ENCODE results near the gene NR1D1. TPM values are rescaled to one million over a fixed set of nuclear protein-coding genes. Genes with fewer than 3 reads are reported as not detected.

Gene NR1D1
- total and polyA plus RNA-seq, 2 donors from 2014 or later: 7.1 to 30.8 TPM

DNA sequence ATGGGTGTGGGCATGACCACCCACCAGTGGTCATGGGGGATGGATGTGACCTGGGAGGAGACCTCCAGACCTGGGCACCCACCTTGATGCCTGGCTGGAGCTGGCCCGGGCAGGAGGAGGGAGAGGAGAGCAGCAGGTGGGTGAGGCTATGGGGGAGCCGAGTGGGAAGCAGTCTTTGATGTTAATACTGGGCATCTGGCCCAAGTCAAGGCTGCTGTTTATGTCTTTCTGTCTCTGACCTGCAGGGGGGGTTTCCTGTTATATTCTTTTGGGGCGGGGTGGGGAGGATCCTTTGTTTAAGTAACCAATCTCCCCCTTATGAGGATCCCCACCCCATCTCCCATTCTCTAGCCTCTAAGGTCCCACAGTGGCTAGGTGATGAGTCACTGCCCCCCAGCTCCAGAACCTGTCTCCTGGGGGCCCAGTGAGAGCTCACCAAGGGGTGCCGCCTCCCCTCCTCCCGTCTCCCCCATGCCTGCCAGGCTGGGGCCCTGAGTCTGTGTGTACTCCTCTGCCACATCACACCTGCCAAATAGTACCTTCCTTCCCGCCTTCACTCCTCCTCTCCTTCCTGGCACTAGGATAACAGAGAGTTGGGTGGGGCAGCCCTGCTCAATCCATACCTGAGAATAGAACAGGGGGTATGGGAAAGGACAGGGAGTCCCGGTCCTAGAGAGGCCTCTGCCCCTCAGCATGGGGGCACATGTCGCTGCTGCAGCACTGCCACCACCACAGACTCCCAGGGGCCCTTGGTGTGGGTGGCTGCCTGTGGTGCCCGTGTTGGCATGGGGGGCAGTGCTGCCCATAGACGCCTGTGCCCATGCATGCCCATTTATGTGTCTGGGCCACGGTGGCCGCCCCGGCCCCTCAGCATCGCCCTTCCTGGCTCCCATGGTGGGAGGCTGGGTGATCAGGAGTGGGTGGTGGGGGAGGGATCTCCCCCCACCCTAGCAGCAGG lies 30.4 kb downstream of the NR1D1 start:
- no peaks in the 10 kb centered on the region for H3K27me3 ChIP-seq (ENCODE audit: control insufficient read depth, insufficient read depth, low read length)
- peak overlapping the region; percentile 93 to 97 for H3K27ac ChIP-seq (ENCODE audit: low read depth in 2 of 2, low read length in 2 of 2)
- no peak for FAIRE-seq
- H3K4me1 ChIP-seq (ENCODE audit: control insufficient read depth in 2 of 3, insufficient read depth in 2 of 3, low read depth in 1 of 3, low read length in 3 of 3): peaks cover 4 to 81% (median 77%) of the 10 kb centered on the region in 3 donors
- intact Hi-C loops (cut with DNase I): loop anchor here (5.0 kb wide), 1 partner anchor 42 kb away; no protein-coding TSS in a partner anchor
- no peaks in the 10 kb centered on the region for H3K36me3 ChIP-seq (ENCODE audit: control insufficient read depth in 2 of 3, insufficient read depth in 3 of 3, low read length in 3 of 3)
- H3K9ac ChIP-seq (ENCODE audit: low read length in 3 of 3): peak overlapping the region in 2 of 3 donors; percentile 41 to 80
- H3K9me3 ChIP-seq (ENCODE audit: control insufficient read depth in 2 of 3, insufficient read depth in 1 of 3, low read length in 3 of 3): no peaks in the 10 kb centered on the region
- peak overlapping the region in 1 of 3 donors; percentile 47 for H3K4me3 ChIP-seq (ENCODE audit: low read length in 3 of 3)
- DNase-seq: peak in 3 of 5 donors; percentile 62 to 82 (median 66)
- TF ChIP-seq, protein P1, sequence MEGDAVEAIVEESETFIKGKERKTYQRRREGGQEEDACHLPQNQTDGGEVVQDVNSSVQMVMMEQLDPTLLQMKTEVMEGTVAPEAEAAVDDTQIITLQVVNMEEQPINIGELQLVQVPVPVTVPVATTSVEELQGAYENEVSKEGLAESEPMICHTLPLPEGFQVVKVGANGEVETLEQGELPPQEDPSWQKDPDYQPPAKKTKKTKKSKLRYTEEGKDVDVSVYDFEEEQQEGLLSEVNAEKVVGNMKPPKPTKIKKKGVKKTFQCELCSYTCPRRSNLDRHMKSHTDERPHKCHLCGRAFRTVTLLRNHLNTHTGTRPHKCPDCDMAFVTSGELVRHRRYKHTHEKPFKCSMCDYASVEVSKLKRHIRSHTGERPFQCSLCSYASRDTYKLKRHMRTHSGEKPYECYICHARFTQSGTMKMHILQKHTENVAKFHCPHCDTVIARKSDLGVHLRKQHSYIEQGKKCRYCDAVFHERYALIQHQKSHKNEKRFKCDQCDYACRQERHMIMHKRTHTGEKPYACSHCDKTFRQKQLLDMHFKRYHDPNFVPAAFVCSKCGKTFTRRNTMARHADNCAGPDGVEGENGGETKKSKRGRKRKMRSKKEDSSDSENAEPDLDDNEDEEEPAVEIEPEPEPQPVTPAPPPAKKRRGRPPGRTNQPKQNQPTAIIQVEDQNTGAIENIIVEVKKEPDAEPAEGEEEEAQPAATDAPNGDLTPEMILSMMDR (IDR thresholded peaks at IDR 0.05; ENCODE audit: borderline replicate concordance, extremely low read depth, insufficient read depth): peak; percentile 16

DNA sequence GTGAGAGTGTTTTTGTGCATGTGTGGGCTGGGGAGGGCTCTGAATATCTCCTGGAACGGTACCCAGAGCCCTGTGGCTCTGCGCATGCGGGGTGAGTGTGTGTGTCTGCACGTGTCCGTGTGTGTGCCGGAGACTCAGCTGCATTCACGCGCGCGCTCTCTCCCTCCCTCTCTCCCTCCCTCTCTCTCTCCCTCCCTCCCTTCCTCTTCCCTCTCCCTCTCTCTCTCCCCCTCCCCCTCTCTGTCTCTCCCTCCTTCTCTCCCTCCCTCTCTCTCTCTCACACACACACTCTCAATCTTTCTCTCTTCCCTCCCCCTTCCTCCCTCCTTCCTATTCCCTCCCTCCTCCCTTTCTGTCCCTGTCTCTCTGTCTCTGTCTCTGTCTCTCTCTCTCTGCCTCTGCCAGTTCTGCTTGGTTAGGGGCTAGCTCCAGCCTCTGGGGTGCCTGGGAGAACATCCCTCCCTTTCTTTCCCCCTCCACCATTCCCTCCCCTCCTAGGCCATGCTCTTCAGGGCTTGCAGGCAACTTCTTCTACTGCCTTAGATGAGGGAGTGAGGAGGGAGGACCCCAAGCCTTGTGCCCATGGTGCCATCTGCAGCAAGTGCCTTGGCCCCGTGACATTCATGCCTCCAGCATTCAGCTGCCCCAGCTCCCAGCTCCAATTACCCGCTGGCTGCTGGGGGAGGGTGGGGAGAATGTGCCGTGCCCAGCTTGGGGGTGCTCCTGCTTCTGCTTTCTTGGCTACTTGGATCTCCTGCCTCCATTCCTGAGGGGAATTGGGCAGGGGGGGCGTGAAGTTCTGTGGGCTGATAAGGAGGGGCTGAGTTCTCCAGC lies 31.3 kb downstream of the NR1D1 start:
- FAIRE-seq (no peak), DNase-seq (peak; percentile 87 to 97 (median 92))
- H3K9me3 ChIP-seq (ENCODE audit: control insufficient read depth in 2 of 3, insufficient read depth in 1 of 3, low read length in 3 of 3): no peaks in the 10 kb centered on the region
- TF ChIP-seq, protein P1 (IDR thresholded peaks at IDR 0.05; ENCODE audit: borderline replicate concordance, extremely low read depth, insufficient read depth): no peak
- peak overlapping the region; percentile 2 to 80 (median 50) for H3K9ac ChIP-seq (ENCODE audit: low read length in 3 of 3)
- H3K36me3 ChIP-seq (ENCODE audit: control insufficient read depth in 2 of 3, insufficient read depth in 3 of 3, low read length in 3 of 3): no peaks in the 10 kb centered on the region
- peak overlapping the region; percentile 93 to 97 for H3K27ac ChIP-seq (ENCODE audit: low read depth in 2 of 2, low read length in 2 of 2)
- peaks cover 7 to 83% (median 78%) of the 10 kb centered on the region in 3 donors for H3K4me1 ChIP-seq (ENCODE audit: control insufficient read depth in 2 of 3, insufficient read depth in 2 of 3, low read depth in 1 of 3, low read length in 3 of 3)
- peak overlapping the region; percentile 32 to 52 (median 47) for H3K4me3 ChIP-seq (ENCODE audit: low read length in 3 of 3)
- intact Hi-C loops (cut with DNase I): no loop called here
- no peaks in the 10 kb centered on the region for H3K27me3 ChIP-seq (ENCODE audit: control insufficient read depth, insufficient read depth, low read length)

DNA sequence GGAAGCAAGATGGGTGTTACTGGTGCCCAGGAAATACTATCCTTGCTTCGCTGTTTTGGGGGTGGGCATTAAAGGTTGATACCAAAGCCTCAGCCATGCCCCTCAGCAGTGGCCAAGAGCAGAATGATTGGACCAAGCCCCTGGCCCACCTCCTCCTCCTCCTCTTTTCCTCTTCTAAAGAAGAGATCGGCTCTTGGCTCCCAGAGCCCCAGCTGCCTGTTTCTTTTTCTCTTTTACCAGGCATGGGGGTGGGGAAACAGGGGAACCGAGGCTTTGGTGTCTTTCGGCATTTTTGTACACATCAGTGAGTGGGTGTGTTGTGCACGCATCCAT lies 31.8 kb downstream of the NR1D1 start:
- H3K4me3 ChIP-seq (ENCODE audit: low read length in 3 of 3): peak overlapping the region; percentile 18 to 52 (median 47)
- peaks cover 9 to 81% (median 77%) of the 10 kb centered on the region in 3 donors for H3K4me1 ChIP-seq (ENCODE audit: control insufficient read depth in 2 of 3, insufficient read depth in 2 of 3, low read depth in 1 of 3, low read length in 3 of 3)
- DNase-seq (no peak), FAIRE-seq (no peak)
- peak overlapping the region; percentile 50 to 80 (median 58) for H3K9ac ChIP-seq (ENCODE audit: low read length in 3 of 3)
- TF ChIP-seq, protein P1 (IDR thresholded peaks at IDR 0.05; ENCODE audit: borderline replicate concordance, extremely low read depth, insufficient read depth): no peak
- no peaks in the 10 kb centered on the region for H3K27me3 ChIP-seq (ENCODE audit: control insufficient read depth, insufficient read depth, low read length)
- intact Hi-C loops (cut with DNase I): no loop called here
- H3K9me3 ChIP-seq (ENCODE audit: control insufficient read depth in 2 of 3, insufficient read depth in 1 of 3, low read length in 3 of 3): no peaks in the 10 kb centered on the region
- H3K36me3 ChIP-seq (ENCODE audit: control insufficient read depth in 2 of 3, insufficient read depth in 3 of 3, low read length in 3 of 3): no peaks in the 10 kb centered on the region
- peak overlapping the region; percentile 93 to 97 for H3K27ac ChIP-seq (ENCODE audit: low read depth in 2 of 2, low read length in 2 of 2)
